ENCODE data around the gene IGF2BP1. TPM values are rescaled to one million over a fixed set of nuclear protein-coding genes. Genes with fewer than 3 reads are reported as not detected.

Gene IGF2BP1
- total RNA-seq, 1 experiment from 2014 or later, result 0.02 TPM

DNA sequence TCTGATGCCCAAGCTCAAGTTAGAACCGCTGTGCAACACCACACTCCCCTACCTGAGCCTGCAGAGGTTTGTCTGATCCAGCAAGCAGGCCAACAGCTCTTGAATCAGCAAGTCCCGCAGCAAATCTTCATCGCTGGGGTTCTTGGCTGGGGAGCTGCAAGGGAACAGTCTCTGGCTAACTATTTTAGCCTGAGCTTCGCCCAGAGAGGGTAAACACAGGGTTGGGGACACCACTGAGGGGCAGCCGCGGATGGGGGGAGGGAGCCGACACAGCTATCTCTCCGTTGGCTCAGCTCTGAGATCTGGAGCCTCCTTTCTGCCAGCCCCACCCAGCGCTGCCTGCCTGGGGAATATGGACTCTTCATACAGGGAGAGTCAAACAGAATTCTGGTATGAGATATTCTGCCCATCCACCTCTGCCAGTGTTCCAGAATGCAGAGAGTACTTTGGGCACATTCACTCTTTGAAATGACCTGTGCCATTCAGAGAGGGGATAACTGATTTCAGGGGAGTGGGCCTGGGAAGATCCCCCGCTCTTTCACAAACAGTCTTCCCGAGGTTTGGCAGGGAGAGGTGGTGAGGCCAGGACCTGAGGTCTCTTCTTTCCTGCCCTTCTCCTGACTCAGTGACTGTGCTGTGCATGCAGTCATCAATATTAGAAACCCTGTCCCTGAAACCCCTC is 36.2 kb upstream of the IGF2BP1 start:
- CTCF ChIA-PET, result interaction anchor here (0.5 to 0.7 kb wide), 2 partner anchors 274 to 453 kb away, joined by 3 to 4 read pairs; no protein-coding TSS in a partner anchor
- intact Hi-C loops (cut with micrococcal nuclease), result no loop called here
- Mint-ChIP-seq H3K4me1 (ENCODE audit: insufficient read depth, unreplicated experiment) (peaks cover 7% of the 10 kb centered on the region), H3K27ac (ENCODE audit: low read depth, unreplicated experiment) (no peak overlapping the region), H3K9me3 (ENCODE audit: unreplicated experiment) (no peaks in the 10 kb centered on the region), H3K36me3 (ENCODE audit: insufficient read depth, unreplicated experiment) (no peaks in the 10 kb centered on the region), H3K27me3 (ENCODE audit: insufficient read depth, unreplicated experiment) (no peaks in the 10 kb centered on the region), H3K4me3 (ENCODE audit: unreplicated experiment) (no peak overlapping the region)
- TF ChIP-seq CTCF (IDR thresholded peaks at IDR 0.05; ENCODE audit: unreplicated experiment), result no peak
- no TSS peak for BruUV-seq (replicated peaks)
- DNase-seq (ENCODE audit: unreplicated experiment), result no peak
- POLR2A ChIA-PET, result interaction anchor here (0.7 to 1.6 kb wide), 3 partner anchors 9 to 17 kb away, joined by 3 to 6 read pairs (median 3); no protein-coding TSS in a partner anchor

DNA sequence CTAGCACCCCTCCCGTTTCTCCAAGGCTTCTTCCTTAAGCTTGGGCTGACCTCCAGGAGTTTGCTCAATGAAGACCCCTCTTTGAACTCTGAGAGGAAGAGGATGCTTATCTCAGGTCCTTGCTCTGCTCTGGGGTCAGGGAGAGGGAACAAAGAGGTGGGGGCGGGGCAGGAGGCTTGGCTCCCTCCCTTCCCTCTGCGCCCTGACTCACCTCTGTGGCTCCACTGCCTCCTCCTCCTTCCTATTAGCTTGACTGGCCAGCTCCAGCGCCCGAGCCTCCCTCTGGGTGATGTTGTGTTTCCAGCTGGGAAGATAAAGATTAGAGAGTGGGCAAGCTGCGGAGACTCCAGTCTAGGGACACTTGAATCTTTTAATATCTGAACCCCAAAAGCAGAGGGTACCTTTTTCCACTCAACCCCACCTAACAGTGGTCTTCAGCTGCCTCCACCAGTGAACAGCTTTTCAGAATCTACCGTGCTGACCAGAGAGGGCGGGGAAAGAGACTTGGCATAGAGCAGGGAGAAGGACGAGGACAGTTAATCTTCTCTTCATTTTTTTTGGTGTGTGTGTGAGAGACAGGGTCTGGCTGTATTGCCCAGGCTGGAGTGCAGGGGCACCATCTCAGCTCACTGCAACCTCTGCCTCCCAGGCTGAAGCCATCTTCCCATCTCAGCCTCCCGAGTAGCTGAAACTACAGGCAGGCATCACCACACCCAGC is 35.5 kb upstream of the IGF2BP1 start:
- peak; percentile 57 for DNase-seq (ENCODE audit: unreplicated experiment)
- Mint-ChIP-seq H3K36me3 (ENCODE audit: insufficient read depth, unreplicated experiment) (no peaks in the 10 kb centered on the region), H3K27me3 (ENCODE audit: insufficient read depth, unreplicated experiment) (no peaks in the 10 kb centered on the region), H3K27ac (ENCODE audit: low read depth, unreplicated experiment) (no peak overlapping the region), H3K9me3 (ENCODE audit: unreplicated experiment) (no peaks in the 10 kb centered on the region), H3K4me3 (ENCODE audit: unreplicated experiment) (no peak overlapping the region), H3K4me1 (ENCODE audit: insufficient read depth, unreplicated experiment) (peaks cover 7% of the 10 kb centered on the region)
- no peak for TF ChIP-seq CTCF (IDR thresholded peaks at IDR 0.05; ENCODE audit: unreplicated experiment)
- POLR2A ChIA-PET, result interaction anchor here (0.7 to 1.6 kb wide), 3 partner anchors 10 to 74 kb away, joined by 3 to 6 read pairs (median 3); no protein-coding TSS in a partner anchor
- no TSS peak for BruUV-seq (replicated peaks)
- CTCF ChIA-PET, result interaction anchor here (0.6 kb wide), 1 partner anchor 325 kb away, joined by 3 read pairs; no protein-coding TSS in a partner anchor
- intact Hi-C loops (cut with micrococcal nuclease), result no loop called here

DNA sequence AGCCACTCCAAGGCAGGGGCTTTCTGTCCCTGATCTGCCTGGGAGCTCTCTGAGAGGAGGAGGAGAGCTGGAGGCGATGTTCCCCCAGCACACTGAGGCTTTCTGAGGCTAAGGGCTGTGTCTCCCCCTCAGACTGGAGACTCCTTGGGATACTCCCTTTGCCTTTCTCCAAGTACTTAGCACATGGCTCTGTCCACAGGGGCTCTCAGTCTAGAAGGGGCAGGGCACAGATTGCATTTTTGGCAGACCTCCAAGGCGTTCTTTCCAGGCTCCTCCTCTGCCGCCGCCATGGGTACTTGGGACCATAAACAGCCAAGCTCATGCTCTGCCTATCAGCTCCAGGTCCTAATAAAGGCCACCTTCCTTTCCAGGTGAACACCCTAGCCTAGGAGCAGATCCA is 27.0 kb upstream of the IGF2BP1 start:
- Mint-ChIP-seq H3K9me3 (ENCODE audit: unreplicated experiment) (no peaks in the 10 kb centered on the region), H3K4me3 (ENCODE audit: unreplicated experiment) (no peak overlapping the region), H3K27ac (ENCODE audit: low read depth, unreplicated experiment) (no peak overlapping the region), H3K27me3 (ENCODE audit: insufficient read depth, unreplicated experiment) (peaks cover 7% of the 10 kb centered on the region), H3K36me3 (ENCODE audit: insufficient read depth, unreplicated experiment) (no peaks in the 10 kb centered on the region), H3K4me1 (ENCODE audit: insufficient read depth, unreplicated experiment) (peaks cover 18% of the 10 kb centered on the region)
- no peak for TF ChIP-seq CTCF (IDR thresholded peaks at IDR 0.05; ENCODE audit: unreplicated experiment)
- no TSS peak for BruUV-seq (replicated peaks)
- no peak for DNase-seq (ENCODE audit: unreplicated experiment)
- POLR2A ChIA-PET, result interaction anchor here (0.6 to 1.1 kb wide), 2 partner anchors 25 to 35 kb away, joined by 3 read pairs; partner anchors contain the start of gene SNF8
- CTCF ChIA-PET, result interaction anchor here (0.6 kb wide), 2 partner anchors 87 to 259 kb away, joined by 3 to 4 read pairs; no protein-coding TSS in a partner anchor
- intact Hi-C loops (cut with micrococcal nuclease), result no loop called here
